Frontal cortex (tissue), 4 donors: ENCODE results near the gene ULBP2. TPM values are rescaled to one million over a fixed set of nuclear protein-coding genes. Genes with fewer than 3 reads are reported as not detected.
A peak's percentile ranks its signal among the peaks of the same experiment; 100 is the strongest.
"Not testable (repeated sequence)": the region's sequence is repeated elsewhere in the genome, so short reads cannot be mapped to it uniquely, and the experiment has no call there.

ENCODE experiments used
- DNase-seq, 2 donors: peaks; one replicate each; pipeline ENCODE4 v3.0.0; 2012; ENCODE audit warnings: low spot score in 2 of 2
- FAIRE-seq: peaks from 2 replicates; lab custom pipeline; 2012; peaks lifted over from hg19 to GRCh38; lab: Jason Lieb, UNC
- total RNA-seq: library from RNA; depleted of rRNA; stranded (reverse); fragments of >200 nt; gene quantifications from one replicate; pipeline ENCODE4 v1.2.3, GENCODE V29; 2014
- donor health status: control.
- donor health status: control.
- donor health status: control.

Gene ULBP2
- total RNA-seq, 1 donor from 2014 or later, result 5.3 TPM

DNA sequence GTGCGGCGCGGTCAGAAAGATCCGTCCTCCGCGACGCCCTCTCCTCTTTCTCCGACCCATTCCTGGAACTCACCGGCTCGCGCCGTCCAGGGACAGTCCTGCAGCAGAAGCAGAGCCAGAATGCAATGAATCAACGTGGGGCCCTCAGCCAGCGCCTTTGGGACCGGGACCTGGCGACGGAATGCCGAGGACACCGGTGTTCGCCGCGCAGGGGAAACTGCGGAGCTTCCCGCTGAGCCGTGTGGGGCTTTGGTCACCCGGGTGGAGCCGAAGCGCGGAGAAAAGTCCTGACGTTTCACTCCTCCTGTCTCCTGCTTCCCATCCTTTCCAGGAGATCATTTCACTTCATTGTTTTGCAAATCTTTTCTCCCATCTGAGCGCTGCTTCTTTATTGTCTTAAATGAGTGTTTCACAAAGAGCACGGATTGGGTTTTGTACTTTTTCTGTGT is 48.4 kb downstream of the ULBP2 start:
- FAIRE-seq (no peak), DNase-seq (no peak)

DNA sequence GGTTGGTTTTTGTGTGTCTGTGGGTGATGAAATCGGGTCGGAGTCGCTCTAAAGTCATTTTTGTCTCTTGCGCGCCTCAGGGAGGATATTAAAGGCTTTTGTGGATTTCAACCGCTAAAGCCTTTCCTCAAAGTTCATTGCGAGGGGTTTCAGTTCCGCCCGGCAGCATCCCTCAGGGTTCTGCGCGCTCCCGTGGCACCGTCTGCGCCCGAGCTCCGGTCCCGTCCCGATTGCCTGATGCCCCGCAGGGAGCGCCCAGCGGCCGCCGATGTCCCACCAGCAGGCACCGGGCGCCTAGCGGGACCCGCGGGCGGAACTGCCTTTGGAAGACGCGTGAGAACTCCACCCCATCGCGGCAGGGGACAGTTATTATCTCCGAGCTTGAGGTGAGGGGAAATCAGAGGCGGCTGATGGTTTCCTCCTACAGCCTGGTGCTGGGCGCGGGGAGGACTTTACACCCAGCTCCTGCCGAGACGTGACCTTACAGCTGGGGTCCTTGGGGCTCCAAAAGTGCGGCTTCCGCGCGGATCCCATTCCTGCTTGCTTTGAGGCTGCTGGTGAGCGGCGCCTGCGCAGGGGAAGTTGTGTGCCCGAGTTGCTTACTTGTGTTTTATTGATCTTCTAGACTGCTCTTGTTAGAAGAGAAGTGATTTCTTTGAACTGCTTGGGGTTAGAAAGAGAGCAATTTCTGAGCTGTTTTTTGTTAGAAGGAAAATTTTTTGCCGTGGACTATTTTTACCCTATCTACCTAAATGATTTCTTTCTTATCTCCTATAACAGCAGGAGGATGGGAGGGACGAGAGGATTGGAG is 49.1 kb downstream of the ULBP2 start:
- DNase-seq (peak in 1 of 2 donors; percentile 26), FAIRE-seq (no peak)

DNA sequence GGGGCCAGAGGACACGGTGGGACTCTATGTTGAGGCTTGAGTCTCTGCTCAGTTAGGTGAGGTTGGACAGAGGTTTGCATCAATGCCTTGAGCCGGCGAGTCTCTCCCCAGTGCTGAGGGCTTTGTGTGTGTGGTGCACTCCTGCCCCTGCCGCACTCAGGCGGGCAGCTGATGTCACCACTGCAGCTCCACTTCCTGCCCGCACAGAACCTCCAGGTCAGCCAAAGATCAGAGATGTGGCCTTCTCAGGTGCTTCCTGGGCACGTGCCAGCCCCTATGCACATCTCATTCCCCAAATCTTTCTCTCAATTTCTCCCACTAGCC is 49.6 kb downstream of the ULBP2 start:
- not testable (repeated sequence) for DNase-seq, FAIRE-seq

DNA sequence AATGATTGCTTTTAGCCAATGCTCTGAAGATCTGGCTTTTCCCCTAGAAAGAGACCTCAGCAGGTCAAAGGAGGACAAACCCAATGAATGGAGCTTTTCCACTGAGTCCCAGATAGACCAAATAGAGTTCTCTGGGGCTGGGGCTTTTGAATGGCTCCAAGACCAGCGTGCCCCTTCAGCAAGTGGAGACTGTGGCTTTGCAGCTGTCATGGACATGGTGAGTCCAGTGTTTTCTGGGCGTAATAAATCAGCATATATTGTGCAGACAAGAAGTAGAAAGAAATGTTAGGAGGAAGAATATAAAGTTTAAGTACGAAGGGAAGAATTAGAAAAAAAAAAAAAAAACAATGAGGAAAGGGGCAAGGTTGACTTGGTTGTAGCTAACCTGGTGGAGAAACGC is 50.0 kb downstream of the ULBP2 start:
- FAIRE-seq, result no peak

DNA sequence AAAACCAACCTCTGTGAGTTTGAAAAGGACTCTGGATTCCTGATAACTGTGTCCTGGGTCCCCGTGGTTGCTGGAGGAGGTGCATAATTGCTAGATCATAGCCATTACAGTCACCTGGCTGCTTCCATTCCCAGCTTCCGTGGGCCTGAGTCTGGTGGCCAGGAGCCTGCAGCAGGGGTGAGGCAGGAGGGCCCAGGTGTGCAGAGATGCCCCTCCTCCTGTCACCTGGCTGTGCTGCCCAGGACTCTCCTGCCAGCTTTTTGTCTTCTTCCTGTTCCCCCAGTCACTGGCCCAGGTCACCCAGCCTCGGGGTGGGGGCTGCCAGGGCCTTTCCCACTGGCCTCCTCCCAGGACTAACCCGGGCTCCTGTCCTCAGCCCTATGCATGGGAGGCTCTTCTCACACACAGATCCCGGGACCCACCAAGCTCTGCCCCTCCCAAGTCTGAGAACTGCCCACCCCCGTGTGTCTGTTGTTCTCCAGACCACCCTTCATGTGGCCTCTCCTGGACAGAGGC is 53.5 kb downstream of the ULBP2 start:
- FAIRE-seq (no peak), DNase-seq (no peak)

More for the DNA sequence above, 50.0 kb downstream of the ULBP2 start:
- no peak for DNase-seq

DNA sequence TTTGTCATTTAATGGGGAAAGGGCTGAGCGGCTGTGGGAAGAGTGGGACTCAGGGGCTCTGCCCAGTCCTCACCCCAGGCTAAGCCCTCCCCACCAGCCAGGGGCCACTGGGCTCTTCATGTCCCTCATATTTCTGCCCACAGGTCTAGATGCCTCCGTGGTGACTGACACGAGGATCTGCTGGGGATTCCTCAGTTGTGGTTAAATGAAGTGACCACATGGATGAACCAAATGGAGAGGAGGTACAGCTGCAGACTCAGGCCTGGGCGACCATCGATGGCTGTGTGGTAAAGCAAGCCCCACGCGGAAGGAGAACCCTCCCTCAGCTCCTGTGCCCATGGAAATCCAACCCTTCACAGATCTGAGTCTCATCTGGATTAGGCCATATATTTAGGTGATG is 54.2 kb downstream of the ULBP2 start:
- no peak for DNase-seq
- FAIRE-seq, result no peak

Other genes starting within 250 kb of the ULBP2 start
- 22.8 TPM for gene LATS1, start 223.9 kb upstream of the ULBP2 start, total RNA-seq
- gene NUP43, start 195.5 kb upstream of the ULBP2 start, total RNA-seq, result 24.9 TPM
- gene PCMT1, start 192.3 kb upstream of the ULBP2 start, total RNA-seq, result 152 TPM
- gene LRP11, start 77.7 kb upstream of the ULBP2 start, total RNA-seq, result 30.6 TPM
- not detected for gene RAET1E, start 43.9 kb upstream of the ULBP2 start, total RNA-seq
- not detected for gene RAET1G, start 18.9 kb upstream of the ULBP2 start, total RNA-seq
- 1.6 TPM for gene ULBP1, start 21.9 kb downstream of the ULBP2 start, total RNA-seq
- not detected for gene RAET1L, start 83.5 kb downstream of the ULBP2 start, total RNA-seq
- gene ULBP3, start 127.1 kb downstream of the ULBP2 start, total RNA-seq, result 11.8 TPM
- 59.1 TPM for gene PPP1R14C, start 201.0 kb downstream of the ULBP2 start, total RNA-seq